Liver (tissue), 9 donors: ENCODE data around the gene NSUN3. TPM values are rescaled to one million over a fixed set of nuclear protein-coding genes. Genes with fewer than 3 reads are reported as not detected.

Experiments used
- DNase-seq: peaks from one replicate; pipeline ENCODE4 v3.0.0-alpha.2; 2017; ENCODE audit warnings: low spot score
- H3K27ac ChIP-seq, 2 donors: one replicate each; pipeline ENCODE4 v1.7.0; 2013; ENCODE audit warnings: inconsistent platforms in 2 of 2, low read length in 2 of 2, control low read depth in 1 of 2, low read depth in 1 of 2, mild to moderate bottlenecking in 1 of 2
- H3K27me3 ChIP-seq, 4 donors: one replicate each; pipeline versions ENCODE4 v1.6.1 to v1.7.0; 2013; ENCODE audit warnings: low read length in 3 of 4, inconsistent platforms in 1 of 4, mild to moderate bottlenecking in 1 of 4, moderate library complexity in 1 of 4; ENCODE audit not compliant: control insufficient read depth in 4 of 4, insufficient read depth in 4 of 4
- H3K36me3 ChIP-seq, 4 donors: one replicate each; pipeline versions ENCODE4 v1.6.1 to v1.7.0; 2013; ENCODE audit warnings: low read length in 3 of 4, mild to moderate bottlenecking in 3 of 4, low read depth in 1 of 4, moderate library complexity in 1 of 4; ENCODE audit not compliant: control insufficient read depth in 4 of 4, insufficient read depth in 3 of 4
- H3K4me1 ChIP-seq, 4 donors: one replicate each; pipeline versions ENCODE4 v1.6.1 to v1.7.0; 2013; ENCODE audit warnings: low read length in 3 of 4, mild to moderate bottlenecking in 3 of 4, moderate library complexity in 1 of 4; ENCODE audit not compliant: control insufficient read depth in 4 of 4, insufficient read depth in 4 of 4
- H3K4me3 ChIP-seq, 3 donors: one replicate each; pipeline versions ENCODE4 v1.6.1 to v1.7.0; 2013; ENCODE audit warnings: low read length in 3 of 3, control low read depth in 1 of 3, low read depth in 1 of 3, mild to moderate bottlenecking in 1 of 3
- H3K9ac ChIP-seq, 2 donors: one replicate each; pipeline ENCODE4 v1.7.0; 2013; ENCODE audit warnings: low read length in 2 of 2, mild to moderate bottlenecking in 2 of 2, moderate library complexity in 2 of 2, control low read depth in 1 of 2, low read depth in 1 of 2
- H3K9me3 ChIP-seq, 4 donors: one replicate each; pipeline versions ENCODE4 v1.6.1 to v1.7.0; 2013; ENCODE audit warnings: low read length in 3 of 4; ENCODE audit not compliant: control insufficient read depth in 4 of 4
- ATF3 ChIP-seq: IDR thresholded peaks from 2 replicates; pipeline ENCODE4 v1.6.1; 2016; ENCODE audit warnings: antibody characterized with exemption
- CTCF ChIP-seq: fragments of 150-350 bp; IDR thresholded peaks from 2 replicates; pipeline ENCODE4 v1.5.1; 2017; ENCODE audit warnings: improper control_type of control experiment, low read depth, low read length; ENCODE audit not compliant: missing input control
- EGR1 ChIP-seq, 2 donors: IDR thresholded peaks; 2 replicates each; pipeline ENCODE4 v1.6.1; 2016 to 2018; ENCODE audit warnings: antibody characterized with exemption in 2 of 2, low read depth in 2 of 2
- FOXA2 ChIP-seq: IDR thresholded peaks from 2 replicates; pipeline ENCODE4 v1.6.1; 2016; ENCODE audit warnings: antibody characterized with exemption
- GABPA ChIP-seq, 2 donors: IDR thresholded peaks in 1 of 2; conservative IDR thresholded peaks in 1 of 2; 2 replicates each; pipeline ENCODE4 v1.6.1; 2016; ENCODE audit warnings: antibody characterized with exemption in 2 of 2, mild to moderate bottlenecking in 1 of 2, moderate library complexity in 1 of 2
- HNF4A ChIP-seq, 2 donors: conservative IDR thresholded peaks; 2 replicates each; pipeline ENCODE4 v1.6.1; 2016; ENCODE audit warnings: antibody characterized with exemption in 2 of 2, mild to moderate bottlenecking in 2 of 2
- MAX ChIP-seq: IDR thresholded peaks from 2 replicates; pipeline ENCODE4 v1.6.1; 2016; ENCODE audit warnings: antibody characterized with exemption
- RAD21 ChIP-seq, 2 donors: IDR thresholded peaks; 2 replicates each; pipeline ENCODE4 v1.6.1; 2016; ENCODE audit warnings: antibody characterized with exemption in 2 of 2, mild to moderate bottlenecking in 2 of 2
- REST ChIP-seq: IDR thresholded peaks from 2 replicates; pipeline ENCODE4 v1.6.1; 2016; ENCODE audit warnings: antibody characterized with exemption, mild to moderate bottlenecking
- WGBS: extraction: QIAGEN DNeasy Blood & Tissue Kit; methylation state at CpG from one replicate; pipeline ENCODE4 v1.1.7; 2013; 5-methylcytosine and 5-hydroxymethylcytosine counted together
- polyA plus RNA-seq, 2 donors: library from polyadenylated mRNA; stranded (reverse) in 1 of 2; unstranded in 1 of 2; fragments of 200-250 nt in 1 of 2; fragments of >200 nt in 1 of 2; fragmentation: Nextera tagmentation in 1 of 2; extraction: Ambion mirVana in 1 of 2; gene quantifications; one replicate each; pipeline versions ENCODE4 v1.2.1 to v1.2.3, GENCODE V29; 2013 to 2015
- total RNA-seq, 2 donors: library from RNA; depleted of rRNA; stranded (reverse); fragments of >200 nt; gene quantifications; one replicate each; pipeline ENCODE4 v1.2.3, GENCODE V29; 2014
- donor health status: healthy.
- donor health status: healthy.
- donor health status: healthy.
- donor health status: healthy.
- donor health status: healthy.

NSUN3 gene
- total and polyA plus RNA-seq, 4 donors: 3.8 to 14.6 (median 8.1) TPM

GRCh38 chr3:94066506-94067500, 3.9 kb downstream of the NSUN3 start:
- no peak for DNase-seq
- Histone ChIP-seq H3K9ac (no peak overlapping the region), H3K4me3 (no peak overlapping the region), H3K4me1 (peaks cover 0 to 22% (median 13%) of the 10 kb centered on the region in 4 donors), H3K36me3 (peaks cover 0 to 3% (median 2%) of the 10 kb centered on the region in 4 donors), H3K9me3 (no peaks in the 10 kb centered on the region), H3K27ac (no peak overlapping the region), H3K27me3 (no peaks in the 10 kb centered on the region)
- WGBS: 82% methylated on average over 6 of the region's 6 CpGs
- TF ChIP-seq EGR1 (IDR thresholded peaks at IDR 0.05; ENCODE audit: low read depth in 2 of 2) (no peak), GABPA (IDR thresholded peaks at IDR 0.05 in 1 of 2, conservative IDR thresholded peaks at IDR 0.05 in 1 of 2) (no peak), REST (no peak), ATF3 (no peak), MAX (no peak), FOXA2 (no peak)

- WGBS: 27% methylated on average over 4 of the region's 4 CpGs
- Histone ChIP-seq H3K27ac (no peak overlapping the region), H3K9me3 (no peaks in the 10 kb centered on the region), H3K9ac (no peak overlapping the region), H3K36me3 (peaks cover 2 to 8% (median 3%) of the 10 kb centered on the region in 4 donors), H3K4me3 (no peak overlapping the region), H3K27me3 (no peaks in the 10 kb centered on the region), H3K4me1 (peaks cover 0 to 6% (median 2%) of the 10 kb centered on the region in 4 donors)
- no peak for DNase-seq
- TF ChIP-seq HNF4A (conservative IDR thresholded peaks at IDR 0.05) (no peak), RAD21 (IDR thresholded peaks at IDR 0.05) (peak; percentile 78 to 83), CTCF (peak; percentile 53)
Measured at GRCh38 chr3:94069194-94069813, 6.4 kb downstream of the NSUN3 start.
